GM12865 (cell line): Measurements from ENCODE around the gene NFX1.

Experiments used
- DNase-seq: peaks from one replicate; pipeline ENCODE4 v3.0.0; 2010; ENCODE audit warnings: low read depth
- H3K4me3 ChIP-seq: 2 replicates; pipeline ENCODE4 v1.5.1; 2011; ENCODE audit warnings: mild to moderate bottlenecking, low read depth, low read length, control low read depth
- TF ChIP-seq, protein P1 (sequence below): IDR thresholded peaks from 2 replicates; pipeline ENCODE4 v1.5.1; 2011; ENCODE audit warnings: low read length, control low read depth, low read depth, inconsistent platforms; ENCODE audit not compliant: insufficient read depth; ENCODE audit errors: missing control alignments

NFX1 gene

DNA sequence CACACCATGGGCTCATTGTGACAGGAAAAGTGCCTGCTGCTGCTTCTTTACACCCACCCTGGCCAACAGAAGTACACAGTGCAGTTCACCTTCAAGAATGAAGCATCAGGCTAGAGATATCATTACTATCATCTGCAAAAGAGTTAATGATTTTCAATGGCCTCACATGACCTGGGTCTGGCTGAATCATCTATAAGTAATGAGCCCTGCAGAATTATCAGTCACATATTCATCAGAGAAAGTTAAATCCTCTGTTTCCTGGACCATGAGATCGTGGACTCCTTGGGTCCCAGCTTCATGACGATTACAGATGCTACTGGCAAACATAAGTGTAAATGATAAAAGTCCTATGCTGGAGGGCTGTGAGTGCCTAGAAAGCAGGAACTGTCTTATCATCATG is 34.1 kb upstream of the NFX1 start:
- no peak overlapping the region for H3K4me3 ChIP-seq
- no peak for DNase-seq
- TF ChIP-seq, protein P1, sequence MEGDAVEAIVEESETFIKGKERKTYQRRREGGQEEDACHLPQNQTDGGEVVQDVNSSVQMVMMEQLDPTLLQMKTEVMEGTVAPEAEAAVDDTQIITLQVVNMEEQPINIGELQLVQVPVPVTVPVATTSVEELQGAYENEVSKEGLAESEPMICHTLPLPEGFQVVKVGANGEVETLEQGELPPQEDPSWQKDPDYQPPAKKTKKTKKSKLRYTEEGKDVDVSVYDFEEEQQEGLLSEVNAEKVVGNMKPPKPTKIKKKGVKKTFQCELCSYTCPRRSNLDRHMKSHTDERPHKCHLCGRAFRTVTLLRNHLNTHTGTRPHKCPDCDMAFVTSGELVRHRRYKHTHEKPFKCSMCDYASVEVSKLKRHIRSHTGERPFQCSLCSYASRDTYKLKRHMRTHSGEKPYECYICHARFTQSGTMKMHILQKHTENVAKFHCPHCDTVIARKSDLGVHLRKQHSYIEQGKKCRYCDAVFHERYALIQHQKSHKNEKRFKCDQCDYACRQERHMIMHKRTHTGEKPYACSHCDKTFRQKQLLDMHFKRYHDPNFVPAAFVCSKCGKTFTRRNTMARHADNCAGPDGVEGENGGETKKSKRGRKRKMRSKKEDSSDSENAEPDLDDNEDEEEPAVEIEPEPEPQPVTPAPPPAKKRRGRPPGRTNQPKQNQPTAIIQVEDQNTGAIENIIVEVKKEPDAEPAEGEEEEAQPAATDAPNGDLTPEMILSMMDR = no peak

DNA sequence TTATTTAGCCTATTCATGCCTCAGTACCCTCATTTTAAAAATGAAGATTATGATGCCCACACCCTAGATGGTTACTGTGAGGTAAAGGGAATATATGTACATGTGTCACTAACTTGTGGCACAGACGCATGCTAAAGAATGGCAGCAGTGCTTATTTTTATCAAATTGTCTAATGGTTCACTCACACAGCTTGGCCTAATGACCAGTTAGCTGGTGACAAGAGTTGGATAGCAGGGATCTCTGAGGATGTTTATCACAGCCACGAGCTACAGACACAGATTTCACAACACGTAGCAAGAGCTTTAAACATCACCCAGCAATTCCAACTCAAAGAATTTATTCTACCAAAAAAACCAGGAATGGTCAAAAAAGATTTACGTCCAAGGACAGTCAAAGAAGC is 33.0 kb upstream of the NFX1 start:
- TF ChIP-seq, protein P1 = no peak

DNA sequence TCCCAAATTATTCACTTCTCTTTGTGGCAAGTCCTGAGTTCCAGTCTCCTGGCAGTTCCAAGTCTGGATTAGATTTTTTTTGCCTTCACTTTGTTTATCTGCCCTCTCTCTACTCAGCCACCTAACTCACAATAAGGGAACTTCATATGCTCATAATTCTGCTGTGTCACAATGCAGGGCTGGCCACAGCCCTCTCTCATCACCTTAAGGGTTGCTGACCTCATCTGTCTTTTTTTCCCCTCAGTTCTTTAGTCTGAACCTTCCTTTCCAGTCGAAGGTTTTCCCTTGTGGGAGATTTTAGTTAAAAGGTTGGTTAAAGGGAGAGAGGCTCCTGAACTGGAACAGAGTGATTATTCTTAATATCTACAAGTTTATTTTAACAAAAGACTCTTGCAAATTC is 29.9 kb upstream of the NFX1 start:
- TF ChIP-seq, protein P1 = no peak
- DNase-seq = no peak
- H3K4me3 ChIP-seq = no peak overlapping the region

More for the DNA sequence above, 33.0 kb upstream of the NFX1 start:
- no peak overlapping the region for H3K4me3 ChIP-seq
- no peak for DNase-seq

- DNase-seq = peak; percentile 41
- TF ChIP-seq, protein P1 = no peak
- peak overlapping the region; percentile 93 for H3K4me3 ChIP-seq
Observed at GRCh38 chr9:33263131-33264002, 26.9 kb upstream of the NFX1 start.

GRCh38 chr9:33264003-33264472 is 26.3 kb upstream of the NFX1 start:
- H3K4me3 ChIP-seq = peak overlapping the region; percentile 93
- peak; percentile 72 for DNase-seq
- TF ChIP-seq, protein P1 = no peak

GRCh38 chr9:33264473-33265177 is 25.7 kb upstream of the NFX1 start, which contains the start of the genes BAG1 and CHMP5:
Gene BAG1 (minus strand): TSS chr9:33264708.
Gene CHMP5 (plus strand): TSS chr9:33265049. CDS start chr9:33265079, 30 bp downstream.
- TF ChIP-seq, protein P1 = no peak
- peak within 1 kb of the TSS; percentile 93 for H3K4me3 ChIP-seq
- peak; percentile 99 for DNase-seq
